NCI-H82 treated with DMSO at 0.1 percent for 48 hours (cell line): ENCODE data around the gene AP3B1.

Experiments used
- DNase-seq: peaks from one replicate; lab custom pipeline; 2025; ENCODE audit not compliant: unreplicated experiment; lab: John Stamatoyannopoulos, UW

The AP3B1 gene

GRCh38 chr5:77985247-77985646, 309.3 kb downstream of the AP3B1 start:
- DNase-seq = no peak

- no peak for DNase-seq
These were observed 309.9 kb downstream of the AP3B1 start for GRCh38 chr5:77984587-77984986.

GRCh38 chr5:77983482-77984199, 310.9 kb downstream of the AP3B1 start:
- no peak for DNase-seq

GRCh38 chr5:77981820-77982219, 312.7 kb downstream of the AP3B1 start:
- no peak for DNase-seq

GRCh38 chr5:77974576-77974975, 319.9 kb downstream of the AP3B1 start:
- no peak for DNase-seq

GRCh38 chr5:77973253-77973609, 321.3 kb downstream of the AP3B1 start:
- no peak for DNase-seq

GRCh38 chr5:77972469-77973252, 321.8 kb downstream of the AP3B1 start:
- no peak for DNase-seq

- no peak for DNase-seq
These were observed 322.6 kb downstream of the AP3B1 start for GRCh38 chr5:77971776-77972468.

GRCh38 chr5:77970891-77971290, 323.6 kb downstream of the AP3B1 start:
- no peak for DNase-seq

GRCh38 chr5:77963795-77964194, 330.7 kb downstream of the AP3B1 start:
- DNase-seq = no peak

- peak; percentile 90 for DNase-seq
These were observed 333.6 kb downstream of the AP3B1 start for GRCh38 chr5:77960863-77961396.

- no peak for DNase-seq
These were observed 334.2 kb downstream of the AP3B1 start for GRCh38 chr5:77960305-77960704.

- no peak for DNase-seq
These were observed 335.7 kb downstream of the AP3B1 start for GRCh38 chr5:77958642-77959330.

GRCh38 chr5:77957931-77958521, 336.5 kb downstream of the AP3B1 start:
- DNase-seq = peak; percentile 38

- DNase-seq = no peak
These were observed 337.0 kb downstream of the AP3B1 start for GRCh38 chr5:77957516-77957915.

GRCh38 chr5:77957081-77957480, 337.4 kb downstream of the AP3B1 start:
- DNase-seq = no peak

- no peak for DNase-seq
These were observed 338.9 kb downstream of the AP3B1 start for GRCh38 chr5:77955577-77955976.

GRCh38 chr5:77953374-77953773, 341.1 kb downstream of the AP3B1 start:
- DNase-seq = no peak

GRCh38 chr5:77952636-77953212, 341.8 kb downstream of the AP3B1 start:
- no peak for DNase-seq
